Activated CD4-positive, alpha-beta T cell treated with anti-CD3 and anti-CD28 coated beads, Interleukin-2, amount 50 U/mL, for 1 hour (primary cell): Measurements from ENCODE around the gene VAMP2.

Source experiments
- DNase-seq: peaks from one replicate; pipeline ENCODE4 v3.0.0-alpha.2; 2020

VAMP2 gene

GRCh38 chr17:8121407-8121680 lies 41.4 kb downstream of the VAMP2 start:
- no peak for DNase-seq

- peak; percentile 59 for DNase-seq
These were observed 42.0 kb downstream of the VAMP2 start for GRCh38 chr17:8120520-8121406.

GRCh38 chr17:8119581-8120519 lies 42.9 kb downstream of the VAMP2 start:
- DNase-seq: peak; percentile 78

GRCh38 chr17:8118769-8119580 lies 43.8 kb downstream of the VAMP2 start:
- peak; percentile 83 for DNase-seq

- peak; percentile 14 for DNase-seq
These were observed 44.6 kb downstream of the VAMP2 start, which contains the start of gene ALOXE3 for GRCh38 chr17:8117980-8118768. TSS of gene ALOXE3 (minus strand) at chr17:8118514. CDS start at chr17:8117990, 524 bp downstream.

GRCh38 chr17:8117367-8117979 lies 45.3 kb downstream of the VAMP2 start:
- no peak for DNase-seq

GRCh38 chr17:8116776-8117175 lies 46.0 kb downstream of the VAMP2 start:
- no peak for DNase-seq

- no peak for DNase-seq
These were observed 51.8 kb downstream of the VAMP2 start for GRCh38 chr17:8110907-8111306.

- no peak for DNase-seq
These were observed 52.3 kb downstream of the VAMP2 start for GRCh38 chr17:8110456-8110804.

- peak; percentile 84 for DNase-seq
These were observed 52.9 kb downstream of the VAMP2 start for GRCh38 chr17:8109661-8110455.
